Left renal cortex interstitium (tissue), 4 donors: Measurements from ENCODE around the gene SSTR4. TPM values are rescaled to one million over a fixed set of nuclear protein-coding genes. Genes with fewer than 3 reads are reported as not detected.
A peak's percentile ranks its signal among the peaks of the same experiment; 100 is the strongest.

Source experiments
- DNase-seq, 4 donors: peaks; one replicate each; pipeline ENCODE4 v3.0.0-alpha.2; 2013; ENCODE audit warnings: low read depth in 4 of 4, low spot score in 2 of 4, missing footprints in 1 of 4
- polyA plus RNA-seq, 4 donors: library from polyadenylated mRNA; unstranded; fragments of 120-200 nt; gene quantifications; one replicate each; pipeline ENCODE4 v1.2.1, GENCODE V29; 2013; ENCODE audit not compliant: insufficient read length in 4 of 4

The SSTR4 gene
- polyA plus RNA-seq, 4 donors, result 0.10 to 0.27 TPM; not detected in 2

- no peak for DNase-seq
Observed at GRCh38 chr20:23039136-23039875, 4.2 kb downstream of the SSTR4 start.

GRCh38 chr20:23039885-23040508 is 4.9 kb downstream of the SSTR4 start:
- DNase-seq, result no peak

GRCh38 chr20:23042270-23042669 is 7.2 kb downstream of the SSTR4 start:
- no peak for DNase-seq

- DNase-seq, result no peak
Observed at GRCh38 chr20:23043376-23043775, 8.3 kb downstream of the SSTR4 start.

GRCh38 chr20:23046431-23046830 is 11.3 kb downstream of the SSTR4 start:
- no peak for DNase-seq

GRCh38 chr20:23047001-23047737 is 12.1 kb downstream of the SSTR4 start:
- DNase-seq, result no peak

GRCh38 chr20:23047738-23048214 is 12.7 kb downstream of the SSTR4 start:
- no peak for DNase-seq

GRCh38 chr20:23048283-23049200 is 13.4 kb downstream of the SSTR4 start:
- no peak for DNase-seq

- DNase-seq, result no peak
Observed at GRCh38 chr20:23049201-23050075, 14.3 kb downstream of the SSTR4 start, which contains the start of gene THBD. THBD (minus strand) TSS chr20:23049672; CDS start chr20:23049504, 168 bp downstream.

- no peak for DNase-seq
Observed at GRCh38 chr20:23050076-23050838, 15.1 kb downstream of the SSTR4 start.

- DNase-seq, result peak in 2 of 4 donors; percentile 63 to 73
Observed at GRCh38 chr20:23050847-23051627, 15.9 kb downstream of the SSTR4 start.

- no peak for DNase-seq
Observed at GRCh38 chr20:23052904-23053303, 17.8 kb downstream of the SSTR4 start.

GRCh38 chr20:23058240-23058639 is 23.1 kb downstream of the SSTR4 start:
- DNase-seq, result no peak

GRCh38 chr20:23059001-23059400 is 23.9 kb downstream of the SSTR4 start:
- no peak for DNase-seq

- DNase-seq, result no peak
Observed at GRCh38 chr20:23059846-23060245, 24.7 kb downstream of the SSTR4 start.

- DNase-seq, result no peak
Observed at GRCh38 chr20:23060629-23061028, 25.5 kb downstream of the SSTR4 start.

- no peak for DNase-seq
Observed at GRCh38 chr20:23061262-23061661, 26.1 kb downstream of the SSTR4 start.
